ENCODE results near the gene MYO1D. TPM values are rescaled to one million over a fixed set of nuclear protein-coding genes. Genes with fewer than 3 reads are reported as not detected.

MYO1D gene
- total RNA-seq, 1 experiment from 2014 or later: 29.9 TPM

GRCh38 chr17:32629563-32630190 lies 247.2 kb downstream of the MYO1D start:
- H3K9me3 Mint-ChIP-seq: no peaks in the 10 kb centered on the region
- DNase-seq (ENCODE audit: low spot score): no peak
- CTCF ChIA-PET: no interaction called here
- no peaks in the 10 kb centered on the region for H3K27me3 Mint-ChIP-seq (ENCODE audit: low read depth)
- no peak overlapping the region for H3K4me3 Mint-ChIP-seq
- ATAC-seq: no peak
- TF ChIP-seq RELA (CRISPR knock-in tag; IDR thresholded peaks at IDR 0.05; ENCODE audit: borderline replicate concordance) (no peak), SMAD3 (CRISPR knock-in tag; IDR thresholded peaks at IDR 0.05; ENCODE audit: borderline replicate concordance) (no peak), ZNF317 (CRISPR knock-in tag; IDR thresholded peaks at IDR 0.05; ENCODE audit: borderline replicate concordance, low read depth) (no peak)
- TF ChIP-seq, protein P1, sequence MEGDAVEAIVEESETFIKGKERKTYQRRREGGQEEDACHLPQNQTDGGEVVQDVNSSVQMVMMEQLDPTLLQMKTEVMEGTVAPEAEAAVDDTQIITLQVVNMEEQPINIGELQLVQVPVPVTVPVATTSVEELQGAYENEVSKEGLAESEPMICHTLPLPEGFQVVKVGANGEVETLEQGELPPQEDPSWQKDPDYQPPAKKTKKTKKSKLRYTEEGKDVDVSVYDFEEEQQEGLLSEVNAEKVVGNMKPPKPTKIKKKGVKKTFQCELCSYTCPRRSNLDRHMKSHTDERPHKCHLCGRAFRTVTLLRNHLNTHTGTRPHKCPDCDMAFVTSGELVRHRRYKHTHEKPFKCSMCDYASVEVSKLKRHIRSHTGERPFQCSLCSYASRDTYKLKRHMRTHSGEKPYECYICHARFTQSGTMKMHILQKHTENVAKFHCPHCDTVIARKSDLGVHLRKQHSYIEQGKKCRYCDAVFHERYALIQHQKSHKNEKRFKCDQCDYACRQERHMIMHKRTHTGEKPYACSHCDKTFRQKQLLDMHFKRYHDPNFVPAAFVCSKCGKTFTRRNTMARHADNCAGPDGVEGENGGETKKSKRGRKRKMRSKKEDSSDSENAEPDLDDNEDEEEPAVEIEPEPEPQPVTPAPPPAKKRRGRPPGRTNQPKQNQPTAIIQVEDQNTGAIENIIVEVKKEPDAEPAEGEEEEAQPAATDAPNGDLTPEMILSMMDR (IDR thresholded peaks at IDR 0.05): no peak
- no peak overlapping the region for H3K27ac Mint-ChIP-seq
- POLR2A ChIA-PET: interaction anchor here (0.7 kb wide), 1 partner anchor 189 kb away, joined by 3 read pairs; no protein-coding TSS in a partner anchor
- no peaks in the 10 kb centered on the region for H3K36me3 Mint-ChIP-seq
- peaks cover 14% of the 10 kb centered on the region for H3K4me1 Mint-ChIP-seq

DNA sequence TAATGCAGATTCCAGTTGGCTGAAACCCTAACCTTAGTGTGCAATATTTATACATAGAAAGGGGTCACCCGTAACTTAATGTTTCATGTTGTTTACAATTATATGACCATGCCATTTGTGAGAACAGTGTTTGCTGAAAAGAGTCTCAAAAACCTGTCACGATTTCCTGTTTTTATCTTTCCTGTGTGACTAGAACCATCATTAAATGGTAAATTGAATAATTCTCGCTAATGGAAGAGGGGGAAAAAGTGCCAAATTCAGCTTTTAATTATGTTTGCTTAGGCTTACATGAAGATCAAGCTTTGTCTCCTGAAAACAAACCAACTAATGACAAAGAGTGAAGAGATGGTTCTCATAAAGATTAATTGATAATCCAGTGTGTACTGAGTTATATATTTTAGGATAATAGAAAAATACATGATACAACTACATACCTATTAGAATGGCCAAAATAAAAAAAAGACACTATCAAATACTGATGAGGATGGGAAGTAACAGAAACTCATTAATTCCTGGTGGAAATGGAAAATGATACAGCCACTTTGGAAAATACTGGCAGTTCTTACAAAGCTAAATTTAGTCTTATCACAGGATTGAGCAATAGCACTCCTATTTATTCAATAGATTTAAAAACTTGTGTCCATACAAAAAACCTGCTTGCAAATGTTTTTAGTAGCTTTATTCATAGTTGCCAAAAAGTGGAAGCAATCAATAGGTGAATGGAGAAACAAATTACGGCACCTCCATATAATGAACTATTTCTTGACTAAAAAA lies 248.5 kb downstream of the MYO1D start:
- Mint-ChIP-seq H3K27me3 (ENCODE audit: low read depth) (no peaks in the 10 kb centered on the region), H3K36me3 (no peaks in the 10 kb centered on the region), H3K4me3 (no peak overlapping the region), H3K27ac (no peak overlapping the region), H3K9me3 (no peaks in the 10 kb centered on the region), H3K4me1 (peaks cover 14% of the 10 kb centered on the region)
- POLR2A ChIA-PET: no interaction called here
- DNase-seq (ENCODE audit: low spot score) (no peak), ATAC-seq (no peak)
- no peak for TF ChIP-seq ZNF263 (CRISPR knock-in tag; IDR thresholded peaks at IDR 0.05; ENCODE audit: low read depth)
- no peak for TF ChIP-seq ATF1 (CRISPR knock-in tag; IDR thresholded peaks at IDR 0.05)
- no peak for TF ChIP-seq CREB1 (CRISPR knock-in tag; IDR thresholded peaks at IDR 0.05)
- TF ChIP-seq, protein P2, sequence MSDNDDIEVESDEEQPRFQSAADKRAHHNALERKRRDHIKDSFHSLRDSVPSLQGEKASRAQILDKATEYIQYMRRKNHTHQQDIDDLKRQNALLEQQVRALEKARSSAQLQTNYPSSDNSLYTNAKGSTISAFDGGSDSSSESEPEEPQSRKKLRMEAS (CRISPR knock-in tag; IDR thresholded peaks at IDR 0.05): no peak
- no peak for TF ChIP-seq ZNF416 (CRISPR knock-in tag; IDR thresholded peaks at IDR 0.05)
- no peak for TF ChIP-seq CBFB (CRISPR knock-in tag; IDR thresholded peaks at IDR 0.05; ENCODE audit: low read depth)
- TF ChIP-seq FOXP1 (CRISPR knock-in tag; IDR thresholded peaks at IDR 0.05; ENCODE audit: borderline replicate concordance): no peak
- TF ChIP-seq GABPB1 (CRISPR knock-in tag; IDR thresholded peaks at IDR 0.05): no peak
- no peak for TF ChIP-seq SOX15 (CRISPR knock-in tag; IDR thresholded peaks at IDR 0.05)
- TF ChIP-seq, protein P3, sequence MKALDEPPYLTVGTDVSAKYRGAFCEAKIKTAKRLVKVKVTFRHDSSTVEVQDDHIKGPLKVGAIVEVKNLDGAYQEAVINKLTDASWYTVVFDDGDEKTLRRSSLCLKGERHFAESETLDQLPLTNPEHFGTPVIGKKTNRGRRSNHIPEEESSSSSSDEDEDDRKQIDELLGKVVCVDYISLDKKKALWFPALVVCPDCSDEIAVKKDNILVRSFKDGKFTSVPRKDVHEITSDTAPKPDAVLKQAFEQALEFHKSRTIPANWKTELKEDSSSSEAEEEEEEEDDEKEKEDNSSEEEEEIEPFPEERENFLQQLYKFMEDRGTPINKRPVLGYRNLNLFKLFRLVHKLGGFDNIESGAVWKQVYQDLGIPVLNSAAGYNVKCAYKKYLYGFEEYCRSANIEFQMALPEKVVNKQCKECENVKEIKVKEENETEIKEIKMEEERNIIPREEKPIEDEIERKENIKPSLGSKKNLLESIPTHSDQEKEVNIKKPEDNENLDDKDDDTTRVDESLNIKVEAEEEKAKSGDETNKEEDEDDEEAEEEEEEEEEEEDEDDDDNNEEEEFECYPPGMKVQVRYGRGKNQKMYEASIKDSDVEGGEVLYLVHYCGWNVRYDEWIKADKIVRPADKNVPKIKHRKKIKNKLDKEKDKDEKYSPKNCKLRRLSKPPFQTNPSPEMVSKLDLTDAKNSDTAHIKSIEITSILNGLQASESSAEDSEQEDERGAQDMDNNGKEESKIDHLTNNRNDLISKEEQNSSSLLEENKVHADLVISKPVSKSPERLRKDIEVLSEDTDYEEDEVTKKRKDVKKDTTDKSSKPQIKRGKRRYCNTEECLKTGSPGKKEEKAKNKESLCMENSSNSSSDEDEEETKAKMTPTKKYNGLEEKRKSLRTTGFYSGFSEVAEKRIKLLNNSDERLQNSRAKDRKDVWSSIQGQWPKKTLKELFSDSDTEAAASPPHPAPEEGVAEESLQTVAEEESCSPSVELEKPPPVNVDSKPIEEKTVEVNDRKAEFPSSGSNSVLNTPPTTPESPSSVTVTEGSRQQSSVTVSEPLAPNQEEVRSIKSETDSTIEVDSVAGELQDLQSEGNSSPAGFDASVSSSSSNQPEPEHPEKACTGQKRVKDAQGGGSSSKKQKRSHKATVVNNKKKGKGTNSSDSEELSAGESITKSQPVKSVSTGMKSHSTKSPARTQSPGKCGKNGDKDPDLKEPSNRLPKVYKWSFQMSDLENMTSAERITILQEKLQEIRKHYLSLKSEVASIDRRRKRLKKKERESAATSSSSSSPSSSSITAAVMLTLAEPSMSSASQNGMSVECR (CRISPR knock-in tag; IDR thresholded peaks at IDR 0.05; ENCODE audit: borderline replicate concordance): no peak
- no peak for TF ChIP-seq TCF7 (CRISPR knock-in tag; IDR thresholded peaks at IDR 0.05; ENCODE audit: low read depth)
- CTCF ChIA-PET: interaction anchor here (0.6 to 1.7 kb wide), 3 partner anchors 141 to 309 kb away, joined by 3 to 5 read pairs (median 4); partner anchors contain the start of genes CDK5R1 and MYO1D
